ENCODE results near the gene RHOF. TPM values are rescaled to one million over a fixed set of nuclear protein-coding genes. Genes with fewer than 3 reads are reported as not detected.

RHOF gene
- total RNA-seq, 1 experiment from 2014 or later, result 71.8 TPM

- peak overlapping the region; percentile 75 to 77 for H3K4me3 ChIP-seq (ENCODE audit: low read depth in 2 of 2, low read length in 2 of 2)
- CTCF ChIA-PET, result interaction anchor here (0.5 to 4.3 kb wide), 17 partner anchors 9 to 241 kb away, joined by 3 to 72 read pairs (median 4); partner anchors contain the start of genes CFAP251, PSMD9 and SETD1B
- H3K4me1 ChIP-seq (ENCODE audit: control insufficient read depth, insufficient read depth, low read length), result peaks cover 68% of the 10 kb centered on the region
- intact Hi-C loops (cut with micrococcal nuclease; ENCODE audit: unreplicated experiment) (loop anchor here (2.0 to 5.0 kb wide), 2 partner anchors 95 to 97 kb away; partner anchors contain the start of gene PSMD9), in situ Hi-C loops (cut with HindIII; ENCODE audit: low pct_unique_long_range_greater_than_20kb, low sequenced_read_pairs) (no loop called here)
- peak; percentile 73; the same call in 1 of the 2 replicates for TF ChIP-seq POLR2AphosphoS5 (IDR thresholded peaks at IDR 0.05; ENCODE audit: low read depth, low read length)
- 0 out of 4 replicates have a peak, but pooled peaks of 1 of the 2 experiments have one; percentile 31 for TF ChIP-seq REST (IDR thresholded peaks at IDR 0.05; ENCODE audit: insufficient read depth in 1 of 2, low read depth in 2 of 2, low read length in 1 of 2)
- no peak for TF ChIP-seq SIN3A (IDR thresholded peaks at IDR 0.05; ENCODE audit: borderline replicate concordance, insufficient read depth, low read depth, low read length)
- TF ChIP-seq TCF7L2 (IDR thresholded peaks at IDR 0.05; ENCODE audit: low read depth, low read length), result no peak
- peak; percentile 97 for TF ChIP-seq CTCF (IDR thresholded peaks at IDR 0.05)
- peak overlapping the region; percentile 91 for H3K27ac ChIP-seq (ENCODE audit: low read length)
- POLR2A ChIA-PET, result interaction anchor here (1.2 to 1.5 kb wide), 2 partner anchors 8 to 17 kb away, joined by 3 read pairs; no protein-coding TSS in a partner anchor
- DNase-seq (ENCODE audit: low read depth, low spot score) (no peak), ATAC-seq (peak; percentile 66)
- H3K9me3 ChIP-seq (ENCODE audit: control insufficient read depth, insufficient read depth, low read depth, low read length), result no peaks in the 10 kb centered on the region
- no TSS peak for BruUV-seq (replicated peaks)
- H3K36me3 ChIP-seq (ENCODE audit: control insufficient read depth, insufficient read depth, low read length), result peaks cover 4% of the 10 kb centered on the region; the same call in 1 of the 2 replicates
- no peaks in the 10 kb centered on the region for H3K27me3 ChIP-seq (ENCODE audit: control insufficient read depth, insufficient read depth, low read length)
Measured at GRCh38 chr12:121793838-121794533, 498 bp upstream of the RHOF start.

- intact Hi-C loops (cut with micrococcal nuclease; ENCODE audit: unreplicated experiment) (loop anchor here (5.0 kb wide), 1 partner anchor 96 kb away; no protein-coding TSS in a partner anchor), in situ Hi-C loops (cut with HindIII; ENCODE audit: low pct_unique_long_range_greater_than_20kb, low sequenced_read_pairs) (no loop called here)
- no TSS peak for BruUV-seq (replicated peaks)
- peak overlapping the region; percentile 75 to 77 for H3K4me3 ChIP-seq (ENCODE audit: low read depth in 2 of 2, low read length in 2 of 2)
- TF ChIP-seq POLR2AphosphoS5 (IDR thresholded peaks at IDR 0.05; ENCODE audit: low read depth, low read length) (no peak), SIN3A (IDR thresholded peaks at IDR 0.05; ENCODE audit: borderline replicate concordance, insufficient read depth, low read depth, low read length) (no peak), TCF7L2 (IDR thresholded peaks at IDR 0.05; ENCODE audit: low read depth, low read length) (no peak), CTCF (IDR thresholded peaks at IDR 0.05) (no peak), REST (IDR thresholded peaks at IDR 0.05; ENCODE audit: insufficient read depth in 1 of 2, low read depth in 2 of 2, low read length in 1 of 2) (no peak)
- 0 out of 2 replicates have a peak, but pooled peaks have one; percentile 4 for ATAC-seq
- H3K4me1 ChIP-seq (ENCODE audit: control insufficient read depth, insufficient read depth, low read length), result peaks cover 61% of the 10 kb centered on the region
- CTCF ChIA-PET, result interaction anchor here (0.6 to 4.3 kb wide), 7 partner anchors 7 to 350 kb away, joined by 3 to 72 read pairs (median 9); partner anchors contain the start of gene PSMD9
- H3K36me3 ChIP-seq (ENCODE audit: control insufficient read depth, insufficient read depth, low read length), result peaks cover 4% of the 10 kb centered on the region; the same call in 1 of the 2 replicates
- peak overlapping the region; percentile 91 for H3K27ac ChIP-seq (ENCODE audit: low read length)
- POLR2A ChIA-PET, result interaction anchor here (0.6 to 1.2 kb wide), 2 partner anchors 9 to 18 kb away, joined by 3 to 8 read pairs; no protein-coding TSS in a partner anchor
- H3K9me3 ChIP-seq (ENCODE audit: control insufficient read depth, insufficient read depth, low read depth, low read length), result no peaks in the 10 kb centered on the region
- no peak for DNase-seq (ENCODE audit: low read depth, low spot score)
- H3K27me3 ChIP-seq (ENCODE audit: control insufficient read depth, insufficient read depth, low read length), result no peaks in the 10 kb centered on the region
Measured at GRCh38 chr12:121792607-121793439, 665 bp downstream of the RHOF start.
